ENCODE results near the gene FRMD6.
A peak's percentile ranks its signal among the peaks of the same experiment; 100 is the strongest.
"Not testable (repeated sequence)": the region's sequence is repeated elsewhere in the genome, so short reads cannot be mapped to it uniquely, and the experiment has no call there.

FRMD6 gene

GRCh38 chr14:51743588-51744000 is 91.9 kb downstream of the FRMD6 start:
- peaks cover 6% of the 10 kb centered on the region for H3K9me3 Mint-ChIP-seq
- H3K4me3 Mint-ChIP-seq, result no peak overlapping the region
- H3K4me1 Mint-ChIP-seq (ENCODE audit: low read depth), result no peaks in the 10 kb centered on the region
- no peaks in the 10 kb centered on the region for H3K36me3 Mint-ChIP-seq (ENCODE audit: low read depth)
- peaks cover 1% of the 10 kb centered on the region for H3K27me3 Mint-ChIP-seq
- H3K27ac Mint-ChIP-seq, result no peak overlapping the region

GRCh38 chr14:51744372-51745130 is 92.8 kb downstream of the FRMD6 start:
- Mint-ChIP-seq H3K4me1 (ENCODE audit: low read depth) (no peaks in the 10 kb centered on the region), H3K36me3 (ENCODE audit: low read depth) (no peaks in the 10 kb centered on the region), H3K27me3 (peaks cover 6% of the 10 kb centered on the region), H3K27ac (no peak overlapping the region), H3K4me3 (no peak overlapping the region), H3K9me3 (peaks cover 6% of the 10 kb centered on the region)

GRCh38 chr14:51746823-51747222 is 95.1 kb downstream of the FRMD6 start:
- not testable (repeated sequence) for H3K27me3 Mint-ChIP-seq

GRCh38 chr14:51750542-51750941 is 98.8 kb downstream of the FRMD6 start:
- H3K27me3 Mint-ChIP-seq, result peaks cover 6% of the 10 kb centered on the region
- peaks cover 4% of the 10 kb centered on the region for H3K4me1 Mint-ChIP-seq (ENCODE audit: low read depth)
- no peaks in the 10 kb centered on the region for H3K36me3 Mint-ChIP-seq (ENCODE audit: low read depth)
- no peak overlapping the region for H3K4me3 Mint-ChIP-seq
- no peak overlapping the region for H3K27ac Mint-ChIP-seq
- no peaks in the 10 kb centered on the region for H3K9me3 Mint-ChIP-seq

More at GRCh38 chr14:51746823-51747222, 95.1 kb downstream of the FRMD6 start:
- H3K4me3 Mint-ChIP-seq; H3K36me3 Mint-ChIP-seq (ENCODE audit: low read depth); H3K9me3 Mint-ChIP-seq; H3K4me1 Mint-ChIP-seq (ENCODE audit: low read depth); H3K27ac Mint-ChIP-seq: not testable (repeated sequence)

- H3K4me1 Mint-ChIP-seq (ENCODE audit: low read depth); H3K27me3 Mint-ChIP-seq; H3K4me3 Mint-ChIP-seq; H3K27ac Mint-ChIP-seq; H3K36me3 Mint-ChIP-seq (ENCODE audit: low read depth); H3K9me3 Mint-ChIP-seq: not testable (repeated sequence)
These were observed 100.1 kb downstream of the FRMD6 start for GRCh38 chr14:51751611-51752345.

- H3K27me3 Mint-ChIP-seq; H3K27ac Mint-ChIP-seq; H3K4me1 Mint-ChIP-seq (ENCODE audit: low read depth); H3K9me3 Mint-ChIP-seq; H3K36me3 Mint-ChIP-seq (ENCODE audit: low read depth); H3K4me3 Mint-ChIP-seq: not testable (repeated sequence)
These were observed 106.0 kb downstream of the FRMD6 start for GRCh38 chr14:51757756-51758155.

- Mint-ChIP-seq H3K27ac (no peak overlapping the region), H3K4me3 (no peak overlapping the region), H3K4me1 (ENCODE audit: low read depth) (peaks cover 6% of the 10 kb centered on the region), H3K27me3 (peaks cover 17% of the 10 kb centered on the region), H3K9me3 (no peaks in the 10 kb centered on the region), H3K36me3 (ENCODE audit: low read depth) (no peaks in the 10 kb centered on the region)
These were observed 108.2 kb downstream of the FRMD6 start for GRCh38 chr14:51759950-51760349.

- peaks cover 23% of the 10 kb centered on the region for H3K27me3 Mint-ChIP-seq
- H3K4me3 Mint-ChIP-seq, result not testable (repeated sequence)
These were observed 114.0 kb downstream of the FRMD6 start for GRCh38 chr14:51765726-51766125.

GRCh38 chr14:51766586-51766985 is 114.9 kb downstream of the FRMD6 start:
- H3K9me3 Mint-ChIP-seq, result not testable (repeated sequence)
- peaks cover 23% of the 10 kb centered on the region for H3K27me3 Mint-ChIP-seq

More at GRCh38 chr14:51765726-51766125, 114.0 kb downstream of the FRMD6 start:
- not testable (repeated sequence) for H3K4me1 Mint-ChIP-seq (ENCODE audit: low read depth); H3K27ac Mint-ChIP-seq; H3K9me3 Mint-ChIP-seq; H3K36me3 Mint-ChIP-seq (ENCODE audit: low read depth)

GRCh38 chr14:51769261-51769660 is 117.6 kb downstream of the FRMD6 start:
- H3K27me3 Mint-ChIP-seq, result peaks cover 15% of the 10 kb centered on the region
- H3K9me3 Mint-ChIP-seq; H3K36me3 Mint-ChIP-seq (ENCODE audit: low read depth); H3K27ac Mint-ChIP-seq; H3K4me3 Mint-ChIP-seq; H3K4me1 Mint-ChIP-seq (ENCODE audit: low read depth): not testable (repeated sequence)

More at GRCh38 chr14:51766586-51766985, 114.9 kb downstream of the FRMD6 start:
- not testable (repeated sequence) for H3K27ac Mint-ChIP-seq; H3K4me3 Mint-ChIP-seq; H3K36me3 Mint-ChIP-seq (ENCODE audit: low read depth); H3K4me1 Mint-ChIP-seq (ENCODE audit: low read depth)

- Mint-ChIP-seq H3K27ac (no peak overlapping the region), H3K9me3 (no peaks in the 10 kb centered on the region), H3K27me3 (peaks cover 4% of the 10 kb centered on the region), H3K36me3 (ENCODE audit: low read depth) (no peaks in the 10 kb centered on the region), H3K4me1 (ENCODE audit: low read depth) (peaks cover 3% of the 10 kb centered on the region), H3K4me3 (no peak overlapping the region)
These were observed 122.5 kb downstream of the FRMD6 start for GRCh38 chr14:51774209-51774608.

GRCh38 chr14:51776102-51776894 is 124.6 kb downstream of the FRMD6 start:
- peak overlapping the region; percentile 23 for H3K4me3 Mint-ChIP-seq
- H3K9me3 Mint-ChIP-seq, result no peaks in the 10 kb centered on the region
- no peak overlapping the region for H3K27ac Mint-ChIP-seq
- H3K27me3 Mint-ChIP-seq, result peaks cover 3% of the 10 kb centered on the region
- H3K36me3 Mint-ChIP-seq (ENCODE audit: low read depth), result no peaks in the 10 kb centered on the region
- peaks cover 10% of the 10 kb centered on the region for H3K4me1 Mint-ChIP-seq (ENCODE audit: low read depth)

- no peaks in the 10 kb centered on the region for H3K36me3 Mint-ChIP-seq (ENCODE audit: low read depth)
- no peak overlapping the region for H3K27ac Mint-ChIP-seq
- peaks cover 15% of the 10 kb centered on the region for H3K27me3 Mint-ChIP-seq
- H3K4me3 Mint-ChIP-seq, result peak overlapping the region; percentile 14
- H3K9me3 Mint-ChIP-seq, result peaks cover 4% of the 10 kb centered on the region
- peaks cover 36% of the 10 kb centered on the region for H3K4me1 Mint-ChIP-seq (ENCODE audit: low read depth)
These were observed 128.4 kb downstream of the FRMD6 start for GRCh38 chr14:51780006-51780692.
